IMR-90 (cell line): ENCODE results near the gene CSNK2B. TPM values are rescaled to one million over a fixed set of nuclear protein-coding genes. Genes with fewer than 3 reads are reported as not detected.

Experiments used
- ATAC-seq: fragments of 200-7000 bp; cut with Tn5 transposase; 2 replicates; pipeline ENCODE4 v1.9.1; 2020; ENCODE audit warnings: low read depth, mild to moderate bottlenecking, moderate library complexity
- BruUV-seq: library from RNA; stranded (reverse); fragments of 400-500 nt; replicated peaks from 2 replicates; lab custom pipeline; 2021; lab: Mats Ljungman, UMichigan
- CTCF ChIA-PET: fragments of 300-600 bp; formaldehyde crosslinking; extraction: SDS; loops from one replicate; lab custom pipeline; 2021; ENCODE audit warnings: antibody characterized with exemption; lab: Yijun Ruan, JAX
- POLR2A ChIA-PET: fragments of 300-600 bp; sonication (Branson Sonifier 250); formaldehyde crosslinking; loops from one replicate; lab custom pipeline; 2022; ENCODE audit warnings: antibody characterized with exemption; ENCODE audit not compliant: unreplicated experiment; lab: Charles Lee
- DNase-seq: peaks from one replicate; pipeline ENCODE4 v3.0.0; 2013
- H2AFZ ChIP-seq: replicated peaks from 2 replicates; pipeline ENCODE3; 2013; ENCODE audit warnings: low read length, mild to moderate bottlenecking; ENCODE audit not compliant: poor library complexity
- H2AK5ac ChIP-seq: 2 replicates; pipeline ENCODE4 v1.6.1; 2013; ENCODE audit warnings: low read depth, low read length, inconsistent platforms
- H2AK9ac ChIP-seq: replicated peaks from 2 replicates; pipeline ENCODE3; 2013; ENCODE audit warnings: mild to moderate bottlenecking, low read depth, low read length, moderate library complexity; ENCODE audit not compliant: poor library complexity
- H2BK120ac ChIP-seq: 2 replicates; pipeline ENCODE4 v1.6.1; 2013; ENCODE audit warnings: low read depth, low read length, inconsistent platforms
- H2BK15ac ChIP-seq: 3 replicates; pipeline ENCODE4 v1.6.1; 2013; ENCODE audit warnings: low read depth, low read length, inconsistent platforms
- H2BK20ac ChIP-seq: 2 replicates; pipeline ENCODE4 v1.6.1; 2013; ENCODE audit warnings: low read depth, mild to moderate bottlenecking, inconsistent platforms, low read length, moderate library complexity
- H2BK5ac ChIP-seq: 2 replicates; pipeline ENCODE4 v1.6.1; 2013; ENCODE audit warnings: mild to moderate bottlenecking, low read depth, low read length, inconsistent platforms; ENCODE audit not compliant: poor library complexity, severe bottlenecking
- H3K14ac ChIP-seq: replicated peaks from 2 replicates; pipeline ENCODE4 v1.6.1; 2013; ENCODE audit warnings: low read depth, low read length, inconsistent platforms
- H3K18ac ChIP-seq: 2 replicates; pipeline ENCODE4 v1.6.1; 2013; ENCODE audit warnings: low read depth, low read length, control low read depth
- H3K23ac ChIP-seq: 2 replicates; pipeline ENCODE4 v1.6.1; 2013; ENCODE audit warnings: low read depth, low read length, inconsistent platforms
- H3K27ac ChIP-seq: 2 replicates; pipeline ENCODE4 v1.5.1; 2013; ENCODE audit warnings: mild to moderate bottlenecking, control low read depth, low read length; ENCODE audit not compliant: insufficient read depth
- H3K27me3 ChIP-seq: 2 replicates; pipeline ENCODE4 v1.6.1; 2013; ENCODE audit warnings: low read length; ENCODE audit not compliant: control insufficient read depth, insufficient read depth
- H3K36me3 ChIP-seq: 2 replicates; pipeline ENCODE4 v1.6.1; 2013; ENCODE audit warnings: low read length, mixed read lengths; ENCODE audit not compliant: control insufficient read depth, insufficient read depth
- H3K4ac ChIP-seq: 2 replicates; pipeline ENCODE4 v1.6.1; 2013; ENCODE audit warnings: low read depth, low read length, inconsistent platforms
- H3K4me1 ChIP-seq: 2 replicates; pipeline ENCODE4 v1.6.1; 2013; ENCODE audit warnings: low read length, mixed read lengths; ENCODE audit not compliant: control insufficient read depth, insufficient read depth
- H3K4me2 ChIP-seq: 2 replicates; pipeline ENCODE4 v1.6.1; 2013; ENCODE audit warnings: low read depth, mild to moderate bottlenecking, control low read depth, low read length, moderate library complexity
- H3K4me3 ChIP-seq: 2 replicates; pipeline ENCODE4 v1.5.1; 2013; ENCODE audit warnings: low read depth, mild to moderate bottlenecking, control low read depth, low read length, moderate library complexity; ENCODE audit not compliant: insufficient read depth
- H3K56ac ChIP-seq: 2 replicates; pipeline ENCODE4 v1.6.1; 2013; ENCODE audit warnings: low read length, inconsistent platforms; ENCODE audit not compliant: insufficient read depth; ENCODE audit errors: extremely low read depth
- H3K79me1 ChIP-seq, 2 experiments: 2 replicates each; pipeline ENCODE4 v1.6.1; 2013; ENCODE audit warnings: low read length in 2 of 2, inconsistent platforms in 1 of 2, low read depth in 1 of 2
- H3K9ac ChIP-seq: 2 replicates; pipeline ENCODE4 v1.6.1; 2013; ENCODE audit warnings: low read depth, low read length, control low read depth
- H3K9me1 ChIP-seq: 2 replicates; pipeline ENCODE4 v1.6.1; 2013; ENCODE audit warnings: low read length, inconsistent platforms; ENCODE audit not compliant: insufficient read depth
- H3K9me3 ChIP-seq: 2 replicates; pipeline ENCODE4 v1.6.1; 2013; ENCODE audit warnings: low read length; ENCODE audit not compliant: control insufficient read depth, insufficient read depth
- H4K20me1 ChIP-seq: 2 replicates; pipeline ENCODE4 v1.6.1; 2013; ENCODE audit warnings: low read length, inconsistent platforms; ENCODE audit not compliant: insufficient read depth
- H4K5ac ChIP-seq: 2 replicates; pipeline ENCODE4 v1.6.1; 2013; ENCODE audit warnings: mild to moderate bottlenecking, low read depth, low read length, control low read depth
- H4K8ac ChIP-seq, 2 experiments: 2 replicates each; pipeline ENCODE4 v1.6.1; 2013; ENCODE audit warnings: low read depth in 2 of 2, low read length in 2 of 2, control low read depth in 1 of 2, inconsistent platforms in 1 of 2
- H4K91ac ChIP-seq: 2 replicates; pipeline ENCODE4 v1.6.1; 2013; ENCODE audit warnings: low read depth, low read length, inconsistent platforms; ENCODE audit not compliant: insufficient read depth
- CHD1 ChIP-seq: IDR thresholded peaks from 2 replicates; pipeline ENCODE4 v1.6.1; 2012; ENCODE audit warnings: low read depth, low read length, improper control_type of control experiment
- MXI1 ChIP-seq: IDR thresholded peaks from 2 replicates; pipeline ENCODE4 v1.6.1; 2012; ENCODE audit warnings: low read depth, mild to moderate bottlenecking, low read length, moderate library complexity, borderline replicate concordance
- RAD21 ChIP-seq: IDR thresholded peaks from 2 replicates; pipeline ENCODE4 v1.6.1; 2012; ENCODE audit warnings: low read length, improper control_type of control experiment
- RCOR1 ChIP-seq: IDR thresholded peaks from 2 replicates; pipeline ENCODE4 v1.6.1; 2012; ENCODE audit warnings: mild to moderate bottlenecking, low read length, improper control_type of control experiment; ENCODE audit not compliant: insufficient replicate concordance
- RFX5 ChIP-seq: IDR thresholded peaks from 2 replicates; pipeline ENCODE4 v1.8.0; 2012; ENCODE audit warnings: low read depth, mild to moderate bottlenecking, low read length, moderate library complexity
- SMC3 ChIP-seq: fragments of 150-350 bp; IDR thresholded peaks from 2 replicates; pipeline ENCODE4 v1.6.1; 2016; ENCODE audit warnings: low read depth, mild to moderate bottlenecking, antibody characterized with exemption, low read length, moderate library complexity
- WGBS, 2 experiments: methylation state at CpG; one replicate each; pipeline versions ENCODE4 v1.1.5 to v1.1.7; 2013; ENCODE audit warnings: missing lambda C conversion rate in 2 of 2; ENCODE audit not compliant: insufficient read length in 1 of 2; ENCODE audit errors: extremely low coverage in 2 of 2; 5-methylcytosine and 5-hydroxymethylcytosine counted together
- dilution Hi-C: fragments of 300-500 bp; cut with HindIII; formaldehyde crosslinking; loops from one replicate; pipeline ENCODE4 v1.14.3; 2018; ENCODE audit warnings: low sequenced_read_pairs; ENCODE audit not compliant: unreplicated experiment
- in situ Hi-C: fragments of 300-500 bp; cut with MboI; formaldehyde crosslinking; loops from 3 replicates; pipeline ENCODE4 v1.14.3; 2019; ENCODE audit warnings: low sequenced_read_pairs, inconsistent platforms, mixed read lengths
- intact Hi-C: fragments of 100-400 bp; cut with micrococcal nuclease; formaldehyde crosslinking; loops from 2 replicates; pipeline ENCODE4 v1.10.0; 2022
- polyA plus RNA-seq, 3 experiments: library from polyadenylated mRNA; depleted of rRNA; stranded (reverse); fragments of >200 nt; gene quantifications; 2 replicates each; pipeline ENCODE4 v1.2.3, GENCODE V29; 2012; ENCODE audit warnings: low replicate concordance in 1 of 3
- total RNA-seq: library from RNA; depleted of rRNA; stranded (reverse); fragments of >200 nt; gene quantifications from 2 replicates; pipeline ENCODE4 v1.2.3, GENCODE V29; 2012

Gene CSNK2B
- total and polyA plus RNA-seq, 2 of the 4 experiments (the other 2 are of a cell fraction): 194 to 240 TPM

DNA sequence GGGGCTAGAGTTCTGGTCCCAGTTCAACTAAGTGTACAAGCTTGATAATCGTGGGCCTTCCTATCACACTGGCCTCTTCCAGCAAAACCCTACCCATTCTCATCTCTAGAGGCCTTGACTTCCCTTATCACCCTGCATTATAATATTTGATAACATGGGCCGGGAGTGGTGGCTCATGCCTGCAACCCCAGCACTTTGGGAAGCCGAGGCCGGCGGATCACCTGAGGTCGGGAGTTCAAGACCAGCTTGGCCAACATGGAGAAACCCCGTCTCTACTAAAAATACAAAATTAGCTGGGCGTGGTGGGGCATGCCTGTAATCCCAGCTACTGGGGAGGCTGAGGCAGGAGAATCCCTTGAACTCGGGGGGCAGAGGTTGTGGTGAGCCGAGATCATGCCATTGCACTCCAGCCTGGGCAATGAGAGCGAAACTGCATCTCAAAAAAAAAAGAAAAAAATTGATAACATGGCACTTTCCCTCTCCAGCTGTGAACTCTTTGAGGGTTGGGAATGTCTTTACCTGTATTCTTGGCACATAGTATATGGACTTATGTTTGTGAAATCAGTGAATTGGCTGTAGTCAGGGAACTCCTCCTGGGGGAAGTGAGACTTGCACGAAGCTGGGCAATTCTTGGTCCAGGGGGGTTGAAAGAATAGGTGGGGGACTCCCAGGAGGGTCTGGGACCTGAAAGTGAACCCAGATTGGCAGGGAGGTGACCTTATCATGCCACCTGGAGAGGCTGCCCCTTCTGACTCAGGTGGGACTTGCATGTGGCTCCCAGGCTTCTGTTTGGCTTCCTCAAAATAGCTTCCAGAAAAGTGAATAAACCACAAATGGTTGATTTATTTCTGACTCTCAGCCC is 4.4 kb upstream of the CSNK2B start (continued):
- TF ChIP-seq RAD21: no peak

DNA sequence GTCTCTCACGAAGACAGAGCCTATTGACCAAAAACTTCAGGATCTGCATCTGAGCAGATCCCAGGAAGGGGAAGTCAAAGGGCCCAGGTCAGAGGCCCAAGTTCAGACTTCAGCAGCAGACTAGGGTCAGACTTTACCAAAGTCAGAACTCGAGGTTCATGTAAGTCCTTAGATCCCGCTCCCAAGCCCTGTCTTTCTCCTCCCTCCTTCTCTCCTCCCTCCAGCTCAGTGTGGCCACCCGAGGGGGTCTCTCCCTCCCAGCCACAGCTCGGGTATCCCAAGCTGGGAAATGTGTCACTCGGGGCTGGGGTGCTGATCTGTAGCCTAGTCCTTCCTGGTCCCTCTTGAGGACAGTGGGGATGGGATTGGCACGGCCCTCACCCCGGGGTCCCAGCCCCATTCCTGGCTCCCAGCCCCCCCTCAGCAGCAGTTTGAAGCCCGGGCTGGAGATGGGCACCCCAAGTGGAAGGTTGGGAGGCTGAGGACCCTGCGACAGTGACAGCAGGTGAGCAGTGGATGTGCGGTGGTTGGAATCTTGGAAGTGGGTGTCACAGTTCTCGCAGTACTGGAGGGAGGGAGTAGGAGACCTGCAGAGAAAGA is 3.7 kb upstream of the CSNK2B start:
- dilution Hi-C loops: no loop called here
- Histone ChIP-seq H2BK15ac (no peak overlapping the region), H3K9me3 (no peaks in the 10 kb centered on the region), H4K8ac (no peak overlapping the region), H3K9ac (no peak overlapping the region), H3K4me2 (no peak overlapping the region), H3K56ac (no peak overlapping the region), H2BK20ac (no peak overlapping the region), H3K36me3 (peaks cover 13% of the 10 kb centered on the region), H3K79me1 (peaks cover 22 to 83% of the 10 kb centered on the region in 2 experiments), H3K14ac (no peak overlapping the region), H4K5ac (no peak overlapping the region), H2AK5ac (peak overlapping the region; percentile 24; the same call in 1 of the 2 replicates), H3K4me1 (peaks cover 21% of the 10 kb centered on the region), H3K18ac (no peak overlapping the region), H3K4ac (no peak overlapping the region), H3K4me3 (no peak overlapping the region), H4K20me1 (peaks cover 16% of the 10 kb centered on the region), H2BK120ac (no peak overlapping the region), H3K27me3 (no peaks in the 10 kb centered on the region), H3K27ac (no peak overlapping the region), H2AFZ (no peak overlapping the region), H2AK9ac (peak overlapping the region; percentile 31), H3K23ac (no peak overlapping the region), H3K9me1 (peaks cover 15% of the 10 kb centered on the region; the same call in 1 of the 2 replicates), H2BK5ac (no peak overlapping the region), H4K91ac (no peak overlapping the region)
- ATAC-seq (no peak), DNase-seq (no peak)
- 100% methylated on average over 3 of the region's 12 CpGs; no CpG with 5 or more reads in 1 of the 2 experiments for WGBS, 2 experiments
- intact Hi-C loops: loop anchor here (5.0 kb wide), 1 partner anchor 170 kb away; no protein-coding TSS in a partner anchor
- TF ChIP-seq MXI1 (no peak), RFX5 (no peak), SMC3 (no peak), RCOR1 (no peak), CHD1 (no peak)
- ChIA-PET POLR2A (no interaction called here), CTCF (interaction anchor here (1.2 kb wide), 1 partner anchor 10 kb away, joined by 3 read pairs; no protein-coding TSS in a partner anchor)
- in situ Hi-C loops: no loop called here
- no TSS peak for BruUV-seq
